Thoracic aorta (tissue), 2 donors: ENCODE data around the gene BHLHE40. TPM values are rescaled to one million over a fixed set of nuclear protein-coding genes. Genes with fewer than 3 reads are reported as not detected.

Experiments used
- ATAC-seq: fragments of 150-250 bp; one replicate; pipeline ENCODE4 v1.8.0; 2017; ENCODE audit warnings: low read depth; ENCODE audit not compliant: insufficient number of reproducible peaks, low FRiP score
- DNase-seq: peaks from one replicate; pipeline ENCODE4 v3.0.0-alpha.2; 2020; ENCODE audit warnings: low spot score
- H3K27ac ChIP-seq, 2 donors: fragments of 200-600 bp; sonication (generic); 1 replicate in 1 of 2; 2 replicates in 1 of 2; pipeline ENCODE4 v1.5.1; 2016; ENCODE audit warnings: mild to moderate bottlenecking in 2 of 2, moderate library complexity in 2 of 2
- H3K27me3 ChIP-seq: fragments of 200-600 bp; sonication (generic); replicated peaks from 2 replicates; pipeline ENCODE4 v1.6.0; 2016; ENCODE audit warnings: mild to moderate bottlenecking; ENCODE audit not compliant: insufficient read depth
- H3K36me3 ChIP-seq: fragments of 200-600 bp; sonication (generic); one replicate; pipeline ENCODE4 v1.5.1; 2016
- H3K4me1 ChIP-seq, 2 donors: fragments of 200-600 bp; sonication (generic); 1 replicate in 1 of 2; 2 replicates in 1 of 2; pipeline versions ENCODE4 v1.5.1 to v1.6.0; 2016; ENCODE audit warnings: low read depth in 2 of 2, mild to moderate bottlenecking in 1 of 2; ENCODE audit not compliant: control insufficient read depth in 1 of 2
- H3K4me3 ChIP-seq: fragments of 200-600 bp; sonication (generic); 2 replicates; pipeline ENCODE4 v1.5.1; 2016; ENCODE audit warnings: mild to moderate bottlenecking
- H3K9me3 ChIP-seq: fragments of 200-600 bp; sonication (generic); 2 replicates; pipeline ENCODE4 v1.5.1; 2016
- total RNA-seq, 2 donors: library from RNA; depleted of rRNA; stranded (reverse); fragments of >200 nt; gene quantifications; one replicate each; pipeline versions ENCODE4 v1.1.0 to v1.2.3, GENCODE V29; 2016
- TF ChIP-seq, protein P1 (sequence below): fragments of 200-600 bp; sonication (generic); IDR thresholded peaks from one replicate; pipeline ENCODE4 v1.5.1; 2019; ENCODE audit warnings: antibody characterized with exemption

Gene BHLHE40
- total RNA-seq, 2 donors from 2014 or later, result 47.2 to 109 TPM

- TF ChIP-seq, protein P1, sequence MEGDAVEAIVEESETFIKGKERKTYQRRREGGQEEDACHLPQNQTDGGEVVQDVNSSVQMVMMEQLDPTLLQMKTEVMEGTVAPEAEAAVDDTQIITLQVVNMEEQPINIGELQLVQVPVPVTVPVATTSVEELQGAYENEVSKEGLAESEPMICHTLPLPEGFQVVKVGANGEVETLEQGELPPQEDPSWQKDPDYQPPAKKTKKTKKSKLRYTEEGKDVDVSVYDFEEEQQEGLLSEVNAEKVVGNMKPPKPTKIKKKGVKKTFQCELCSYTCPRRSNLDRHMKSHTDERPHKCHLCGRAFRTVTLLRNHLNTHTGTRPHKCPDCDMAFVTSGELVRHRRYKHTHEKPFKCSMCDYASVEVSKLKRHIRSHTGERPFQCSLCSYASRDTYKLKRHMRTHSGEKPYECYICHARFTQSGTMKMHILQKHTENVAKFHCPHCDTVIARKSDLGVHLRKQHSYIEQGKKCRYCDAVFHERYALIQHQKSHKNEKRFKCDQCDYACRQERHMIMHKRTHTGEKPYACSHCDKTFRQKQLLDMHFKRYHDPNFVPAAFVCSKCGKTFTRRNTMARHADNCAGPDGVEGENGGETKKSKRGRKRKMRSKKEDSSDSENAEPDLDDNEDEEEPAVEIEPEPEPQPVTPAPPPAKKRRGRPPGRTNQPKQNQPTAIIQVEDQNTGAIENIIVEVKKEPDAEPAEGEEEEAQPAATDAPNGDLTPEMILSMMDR, result peak; percentile 61
- no peak for DNase-seq
- peaks cover 34 to 60% of the 10 kb centered on the region in 2 donors for H3K4me1 ChIP-seq
- peak overlapping the region; percentile 92 to 99 for H3K27ac ChIP-seq
- H3K27me3 ChIP-seq, result no peaks in the 10 kb centered on the region
- H3K4me3 ChIP-seq, result peak overlapping the region; percentile 93
- no peaks in the 10 kb centered on the region for H3K9me3 ChIP-seq
- no peak for ATAC-seq
- H3K36me3 ChIP-seq, result peaks cover 9% of the 10 kb centered on the region
These were observed 2.6 kb downstream of the BHLHE40 start for GRCh38 chr3:4981665-4982494.

GRCh38 chr3:4982773-4983738, 3.8 kb downstream of the BHLHE40 start:
- H3K4me3 ChIP-seq, result peak overlapping the region; percentile 93
- H3K36me3 ChIP-seq, result peaks cover 9% of the 10 kb centered on the region
- no peaks in the 10 kb centered on the region for H3K9me3 ChIP-seq
- DNase-seq (no peak), ATAC-seq (no peak)
- H3K4me1 ChIP-seq, result peaks cover 34 to 59% of the 10 kb centered on the region in 2 donors
- TF ChIP-seq, protein P1, result no peak
- H3K27me3 ChIP-seq, result no peaks in the 10 kb centered on the region
- peak overlapping the region; percentile 99 for H3K27ac ChIP-seq

GRCh38 chr3:4983739-4984510, 4.7 kb downstream of the BHLHE40 start:
- no peak for ATAC-seq
- peaks cover 9% of the 10 kb centered on the region for H3K36me3 ChIP-seq
- DNase-seq, result no peak
- H3K27ac ChIP-seq, result peak overlapping the region; percentile 99
- no peaks in the 10 kb centered on the region for H3K9me3 ChIP-seq
- H3K27me3 ChIP-seq, result no peaks in the 10 kb centered on the region
- H3K4me1 ChIP-seq, result peaks cover 34 to 65% of the 10 kb centered on the region in 2 donors
- TF ChIP-seq, protein P1, result no peak
- peak overlapping the region; percentile 93 for H3K4me3 ChIP-seq

- Histone ChIP-seq H3K4me3 (peak overlapping the region; percentile 93), H3K36me3 (peaks cover 9% of the 10 kb centered on the region), H3K27ac (peak overlapping the region; percentile 99), H3K4me1 (peaks cover 37 to 71% of the 10 kb centered on the region in 2 donors), H3K9me3 (no peaks in the 10 kb centered on the region), H3K27me3 (no peaks in the 10 kb centered on the region)
- TF ChIP-seq, protein P1, result no peak
- DNase-seq (no peak), ATAC-seq (no peak)
These were observed 5.3 kb downstream of the BHLHE40 start for GRCh38 chr3:4984511-4984864.
